ENCODE data around the gene GCH1.

- TF ChIP-seq CTCF (IDR thresholded peaks at IDR 0.05) (no peak), ATF2 (CRISPR knock-in tag; IDR thresholded peaks at IDR 0.05; ENCODE audit: borderline replicate concordance, low read depth) (no peak), PRDM15 (CRISPR knock-in tag; IDR thresholded peaks at IDR 0.05) (no peak), NR2C2 (CRISPR knock-in tag; IDR thresholded peaks at IDR 0.05) (no peak), SP1 (CRISPR knock-in tag; conservative IDR thresholded peaks at IDR 0.05) (no peak), USF2 (CRISPR knock-in tag; IDR thresholded peaks at IDR 0.05) (no peak), NFE2L1 (CRISPR knock-in tag; IDR thresholded peaks at IDR 0.05) (no peak), ATF6 (CRISPR knock-in tag; IDR thresholded peaks at IDR 0.05) (no peak)
Measured at GRCh38 chr14:54920052-54920451, 17.4 kb upstream of the GCH1 start.
